Gastroesophageal sphincter (tissue), 2 donors: ENCODE measurements around the gene LRRTM3.

ENCODE experiments used
- EP300 ChIP-seq: sonication (generic); formaldehyde crosslinking; IDR thresholded peaks from one replicate; pipeline ENCODE4 v1.6.1; 2017; ENCODE audit warnings: antibody characterized with exemption, mild to moderate bottlenecking
- POLR2A ChIP-seq, 2 donors: fragments of 450-650 bp; IDR thresholded peaks; one replicate each; pipeline ENCODE4 v1.6.1; 2017; ENCODE audit warnings: antibody characterized with exemption in 2 of 2, mild to moderate bottlenecking in 2 of 2, moderate library complexity in 1 of 2

DNA sequence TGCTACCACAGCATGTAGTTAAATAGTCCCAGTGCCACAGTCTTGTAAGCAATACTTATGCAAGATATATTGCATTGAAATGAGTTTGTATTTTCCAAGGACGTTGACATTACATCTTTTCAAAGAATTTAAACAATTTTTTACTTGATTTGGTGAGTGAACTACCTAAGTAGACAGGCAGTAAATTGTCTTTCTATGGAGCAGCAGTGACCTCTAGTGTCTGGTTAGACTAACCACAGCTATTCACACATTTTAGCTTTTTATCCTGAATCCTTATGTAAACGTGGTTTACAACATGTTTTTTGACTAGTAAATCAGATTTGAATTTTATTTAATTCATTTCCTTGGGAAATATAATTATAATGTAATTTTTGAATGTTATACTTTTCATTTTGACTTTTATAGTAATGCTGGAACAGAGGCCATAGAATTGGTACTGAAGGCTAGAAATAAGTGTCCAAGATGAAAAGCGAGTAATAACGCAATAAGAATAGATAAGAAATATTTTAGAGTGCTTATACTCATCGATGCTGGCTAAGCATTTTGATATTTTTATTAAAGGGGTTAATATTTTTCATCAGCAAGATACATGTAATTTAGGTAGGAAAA, 5.6 kb downstream of the LRRTM3 start:
- TF ChIP-seq EP300 (no peak), POLR2A (IDR thresholded peaks at IDR 0.05) (no peak)
